Measurements from ENCODE around the gene APP. TPM values are rescaled to one million over a fixed set of nuclear protein-coding genes. Genes with fewer than 3 reads are reported as not detected.

The APP gene
- total RNA-seq, 1 experiment from 2014 or later, result 560 TPM

- TF ChIP-seq ATF6 (CRISPR knock-in tag; IDR thresholded peaks at IDR 0.05) (no peak), ZNF263 (CRISPR knock-in tag; IDR thresholded peaks at IDR 0.05; ENCODE audit: low read depth) (no peak), GABPB1 (CRISPR knock-in tag; IDR thresholded peaks at IDR 0.05) (no peak), SMAD3 (CRISPR knock-in tag; IDR thresholded peaks at IDR 0.05; ENCODE audit: borderline replicate concordance) (no peak), JAZF1 (CRISPR knock-in tag; IDR thresholded peaks at IDR 0.05) (no peak), RORB (CRISPR knock-in tag; IDR thresholded peaks at IDR 0.05) (no peak), CBFB (CRISPR knock-in tag; IDR thresholded peaks at IDR 0.05; ENCODE audit: low read depth) (no peak), IRF2 (CRISPR knock-in tag; IDR thresholded peaks at IDR 0.05; ENCODE audit: borderline replicate concordance, low read depth) (no peak), ESRRA (CRISPR knock-in tag; IDR thresholded peaks at IDR 0.05; ENCODE audit: borderline replicate concordance) (no peak), HMGXB4 (CRISPR knock-in tag; IDR thresholded peaks at IDR 0.05) (no peak), ZNF317 (CRISPR knock-in tag; IDR thresholded peaks at IDR 0.05; ENCODE audit: borderline replicate concordance, low read depth) (no peak), AFF4 (CRISPR knock-in tag; IDR thresholded peaks at IDR 0.05; ENCODE audit: borderline replicate concordance) (no peak)
Observed at GRCh38 chr21:25896501-25897056, 274.0 kb downstream of the APP start (continued).

GRCh38 chr21:25895565-25896205, 274.9 kb downstream of the APP start:
- Mint-ChIP-seq H3K9me3 (peaks cover 6% of the 10 kb centered on the region), H3K27ac (no peak overlapping the region), H3K4me3 (no peak overlapping the region), H3K27me3 (ENCODE audit: low read depth) (no peaks in the 10 kb centered on the region), H3K4me1 (0 out of 2 replicates have a peak, but pooled peaks cover 9% of the 10 kb centered on the region), H3K36me3 (peaks cover 75% of the 10 kb centered on the region)
- DNase-seq (ENCODE audit: low spot score) (no peak), ATAC-seq (peak; percentile 73)
- TF ChIP-seq CTCF (IDR thresholded peaks at IDR 0.05), result peak; percentile 36
- TF ChIP-seq ZNF396 (CRISPR knock-in tag; IDR thresholded peaks at IDR 0.05; ENCODE audit: borderline replicate concordance), result no peak
- TF ChIP-seq ERG (CRISPR knock-in tag; IDR thresholded peaks at IDR 0.05), result no peak
- CTCF ChIA-PET, result interaction anchor here (0.6 to 1.5 kb wide), 8 partner anchors 12 to 837 kb away, joined by 3 to 7 read pairs (median 4); partner anchors contain the start of gene APP
- POLR2A ChIA-PET, result no interaction called here
